Endometrial microvascular endothelial cells (primary cell): ENCODE measurements around the gene SLC39A7. TPM values are rescaled to one million over a fixed set of nuclear protein-coding genes. Genes with fewer than 3 reads are reported as not detected.

Source experiments
- in situ Hi-C: cut with HindIII; loops from 2 replicates; pipeline ENCODE4 v1.10.0; 2017; ENCODE audit warnings: low sequenced_read_pairs, low pct_unique_long_range_greater_than_20kb; ENCODE audit errors: inconsistent ontology term
- total RNA-seq: library from RNA; depleted of rRNA; stranded (reverse); fragments of >200 nt; gene quantifications from one replicate; pipeline ENCODE4 v1.2.3, GENCODE V29; 2015; ENCODE audit errors: inconsistent ontology term

SLC39A7 gene
- total RNA-seq, 1 donor from 2014 or later, result 102 TPM

GRCh38 chr6:33185654-33186187, 14.9 kb upstream of the SLC39A7 start:
- in situ Hi-C loops, result no loop called here

DNA sequence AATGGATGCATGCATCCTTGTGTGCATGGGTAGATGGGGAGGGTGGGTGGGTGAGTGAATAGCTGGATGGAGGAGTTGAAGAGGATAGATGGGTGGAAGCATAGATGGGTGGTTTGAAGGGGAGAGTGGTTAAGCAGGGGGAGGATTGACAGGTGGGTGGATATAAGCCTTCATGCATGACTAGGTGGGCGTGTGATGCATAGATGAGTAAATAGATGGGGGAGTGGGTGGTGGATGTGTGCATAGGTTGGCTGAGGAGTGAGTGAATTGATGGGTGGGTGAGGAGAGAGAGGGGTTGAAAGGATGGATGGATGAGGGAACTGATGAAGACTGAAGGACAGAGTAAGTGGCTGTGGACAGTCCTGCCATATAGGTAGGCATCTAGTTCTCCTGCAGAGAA, 12.9 kb upstream of the SLC39A7 start:
- in situ Hi-C loops, result no loop called here

DNA sequence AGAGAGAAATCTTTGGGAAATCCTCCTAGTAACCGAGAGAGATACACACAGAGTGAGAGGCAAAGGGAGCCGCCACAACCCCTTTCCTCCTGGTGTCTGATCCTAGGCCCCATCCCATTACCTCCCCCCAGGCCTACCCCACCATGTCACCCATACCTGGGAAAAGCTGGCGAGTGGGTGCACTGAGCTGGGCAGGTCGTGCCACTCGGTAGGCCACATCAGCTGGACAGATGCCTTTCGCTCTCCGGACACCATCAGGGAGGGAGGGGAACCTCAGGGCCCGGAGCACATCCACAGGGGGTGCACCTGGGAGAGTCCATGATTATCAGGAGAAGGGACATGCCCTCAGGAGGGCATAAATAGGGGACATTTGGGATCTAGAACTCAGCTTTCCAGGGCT, 11.5 kb upstream of the SLC39A7 start:
- in situ Hi-C loops, result no loop called here

DNA sequence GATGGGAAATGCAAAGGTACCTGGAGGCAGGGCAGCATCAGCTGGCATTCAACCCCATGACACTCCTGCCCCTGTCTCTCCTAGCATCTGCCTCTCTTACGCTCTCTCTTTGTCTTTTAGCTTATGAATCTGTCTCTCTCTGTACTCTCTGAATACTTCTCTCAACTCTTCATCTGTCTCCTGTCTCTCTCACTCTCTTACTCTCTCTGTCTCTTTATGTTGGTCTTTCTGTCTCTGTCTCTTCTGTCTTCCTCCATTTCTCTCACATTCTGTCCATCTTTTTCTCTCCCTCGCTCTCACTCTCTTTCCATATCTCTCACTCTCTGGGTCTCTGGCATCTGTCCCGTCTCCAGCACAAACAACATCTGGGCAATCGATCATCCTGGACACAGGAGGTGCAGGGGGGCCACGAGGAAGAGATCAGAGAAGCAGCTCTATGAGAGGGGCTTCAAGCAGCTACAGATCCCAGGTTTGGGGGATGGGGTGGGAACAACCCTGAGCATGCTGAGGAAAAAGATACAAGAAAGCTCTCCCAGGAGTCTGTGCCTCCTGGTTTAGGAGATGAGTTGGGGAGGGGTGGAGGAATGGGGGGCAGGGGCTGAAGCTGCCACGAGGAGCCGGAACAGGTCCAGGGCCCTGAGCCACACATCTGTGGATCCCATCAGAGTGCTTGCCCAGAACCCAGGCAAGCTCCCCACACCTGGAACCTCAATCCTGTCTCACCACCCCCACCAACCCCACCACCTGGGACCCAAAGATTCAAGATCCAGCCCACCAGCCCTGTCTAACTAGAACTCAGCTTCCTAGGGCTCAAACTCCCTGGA, 10.8 kb upstream of the SLC39A7 start:
- in situ Hi-C loops, result no loop called here

GRCh38 chr6:33190504-33191107, 10.1 kb upstream of the SLC39A7 start:
- in situ Hi-C loops, result no loop called here

- in situ Hi-C loops, result no loop called here
These were observed 9.1 kb upstream of the SLC39A7 start for GRCh38 chr6:33191383-33192104.

- in situ Hi-C loops, result no loop called here
These were observed 8.5 kb upstream of the SLC39A7 start, which contains the start of gene COL11A2 for GRCh38 chr6:33192105-33192646. TSS of gene COL11A2 (minus strand) at chr6:33192467. CDS start at chr6:33192240, 227 bp downstream.

GRCh38 chr6:33192671-33193602, 7.7 kb upstream of the SLC39A7 start:
- in situ Hi-C loops, result no loop called here

DNA sequence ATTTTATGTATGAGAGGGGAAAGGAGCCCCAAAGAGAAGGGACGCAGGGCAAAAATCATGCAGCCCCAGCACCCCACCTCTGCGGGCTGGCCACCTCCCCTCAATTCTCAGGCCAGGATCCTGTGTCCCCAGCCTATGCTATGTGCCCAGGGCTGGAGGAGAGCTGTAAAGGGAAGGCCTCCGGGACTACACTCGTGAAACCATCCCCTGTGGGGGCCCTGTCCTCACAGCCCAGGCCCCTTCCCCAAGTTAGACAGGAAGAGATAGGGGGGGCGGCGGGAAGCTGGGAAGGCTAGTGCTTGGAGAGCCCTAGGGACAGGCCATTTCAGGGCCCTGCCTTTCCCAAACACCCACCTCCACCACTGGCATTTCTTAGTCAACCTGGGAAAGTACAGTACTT, 7.0 kb upstream of the SLC39A7 start:
- in situ Hi-C loops, result no loop called here

DNA sequence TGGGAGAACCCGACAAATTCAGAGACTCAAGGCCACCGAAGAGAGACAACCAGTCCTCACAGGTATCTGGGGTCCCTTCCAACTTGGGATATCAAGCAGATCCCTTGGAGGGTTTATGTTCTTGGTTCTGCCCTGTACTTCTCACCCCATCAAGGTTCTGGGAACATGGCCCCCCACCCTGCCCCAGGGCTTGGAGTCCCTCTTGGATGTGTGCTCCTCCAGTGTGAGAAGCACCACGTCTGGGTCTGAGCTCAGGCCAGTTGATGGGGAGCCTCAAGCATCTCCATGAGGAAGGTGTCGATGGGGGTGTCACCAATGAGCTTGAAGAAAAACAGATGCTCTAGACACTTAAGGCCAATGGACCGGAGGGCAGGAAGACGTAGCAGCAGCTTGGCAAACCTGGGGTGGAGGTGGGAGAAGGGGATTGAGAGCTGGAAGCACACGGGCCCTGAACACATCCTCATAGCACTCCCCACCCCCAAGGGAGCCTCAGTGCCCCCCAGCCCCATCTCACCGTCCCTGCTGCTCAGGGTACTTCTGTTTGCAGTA, 6.2 kb upstream of the SLC39A7 start:
- in situ Hi-C loops, result no loop called here

GRCh38 chr6:33195304-33196165, 5.1 kb upstream of the SLC39A7 start:
- in situ Hi-C loops, result no loop called here

GRCh38 chr6:33197431-33198048, 3.1 kb upstream of the SLC39A7 start:
- in situ Hi-C loops, result no loop called here

DNA sequence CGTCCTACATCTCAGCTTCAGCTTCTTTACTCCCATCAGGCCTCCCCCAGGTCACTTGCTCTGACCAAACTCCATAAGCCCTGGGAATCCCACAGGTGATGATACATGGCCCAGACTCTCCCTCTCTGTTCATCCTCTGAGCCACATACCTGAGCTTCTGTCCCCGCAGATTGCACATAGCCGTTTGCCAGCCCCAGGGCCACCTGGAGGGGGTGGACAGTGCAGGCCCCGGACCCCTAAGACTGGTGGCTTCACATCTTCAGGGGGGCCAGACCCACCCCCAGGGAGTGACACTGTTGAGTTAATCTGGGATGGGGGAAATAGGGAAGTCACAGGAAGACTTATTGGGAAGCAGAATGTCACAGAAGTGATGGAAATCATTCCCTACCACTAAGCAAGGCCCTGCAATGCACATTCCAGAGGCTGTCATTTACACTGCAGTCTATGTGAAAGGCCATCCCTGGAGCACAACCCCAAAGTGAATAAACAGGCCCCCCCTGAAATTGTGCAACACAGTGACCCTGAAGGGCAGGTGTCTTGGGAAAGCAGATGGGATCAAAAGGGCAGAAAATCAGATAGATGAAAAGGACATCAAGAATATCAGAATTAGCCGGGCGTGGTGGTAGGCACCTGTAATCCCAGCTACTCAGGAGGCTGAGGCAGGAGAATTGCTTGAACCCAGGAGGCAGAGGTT, 2.4 kb upstream of the SLC39A7 start:
- in situ Hi-C loops, result no loop called here

DNA sequence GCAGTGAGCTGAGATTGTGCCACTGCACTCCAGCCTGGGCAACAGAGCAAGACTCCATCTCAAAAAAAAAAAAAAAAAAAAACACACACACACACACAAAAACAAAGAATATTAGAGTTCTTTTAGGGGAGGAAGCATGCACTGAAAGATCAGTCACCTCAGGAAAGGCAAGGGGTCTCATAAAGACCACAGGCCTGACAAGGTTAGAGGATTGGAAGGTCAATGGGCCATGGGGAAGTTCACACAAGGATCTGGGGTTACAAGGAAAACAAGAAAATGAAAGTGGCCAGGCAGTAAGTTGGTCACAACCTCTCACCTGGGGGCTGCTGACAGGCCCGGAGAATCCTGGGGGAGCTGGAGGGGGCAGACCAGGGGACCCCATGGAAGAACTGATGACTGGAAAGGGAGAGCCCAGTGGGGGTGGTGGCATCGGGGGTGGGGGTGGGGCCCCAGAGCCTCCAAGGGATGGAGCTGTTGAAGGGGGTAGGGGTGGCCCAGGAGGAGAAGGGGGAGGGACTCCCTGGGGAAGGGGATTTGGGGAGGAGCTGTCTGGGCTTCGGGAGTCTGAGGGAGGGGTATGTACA, 1.7 kb upstream of the SLC39A7 start:
- in situ Hi-C loops, result no loop called here

DNA sequence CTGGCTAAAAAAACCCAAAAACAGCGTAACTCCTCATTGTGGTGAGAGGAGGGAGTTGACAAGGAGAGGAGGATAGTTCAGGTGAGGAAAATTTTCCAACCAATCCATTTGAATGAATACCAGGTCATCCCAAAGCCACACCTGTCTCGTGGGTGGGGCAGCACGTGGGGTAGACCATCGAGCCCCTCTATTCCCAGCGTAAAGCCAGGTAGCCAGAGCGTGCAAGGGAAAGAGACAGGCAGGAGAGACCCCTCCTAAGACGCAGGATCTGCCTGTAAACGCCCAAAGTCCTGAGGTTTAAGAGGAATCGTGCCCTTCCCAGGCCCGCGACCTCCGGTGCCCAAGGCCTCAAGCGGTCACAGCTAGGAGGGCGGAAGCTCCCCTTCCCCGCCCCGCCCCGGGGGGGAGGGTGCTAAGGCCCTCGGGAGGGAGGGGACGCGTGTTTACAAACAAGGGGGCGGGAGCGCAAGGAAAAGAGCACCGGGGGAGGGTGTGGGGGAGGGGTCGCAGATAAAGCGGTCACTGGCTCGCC, 914 bp upstream of the SLC39A7 start:
- in situ Hi-C loops, result no loop called here

DNA sequence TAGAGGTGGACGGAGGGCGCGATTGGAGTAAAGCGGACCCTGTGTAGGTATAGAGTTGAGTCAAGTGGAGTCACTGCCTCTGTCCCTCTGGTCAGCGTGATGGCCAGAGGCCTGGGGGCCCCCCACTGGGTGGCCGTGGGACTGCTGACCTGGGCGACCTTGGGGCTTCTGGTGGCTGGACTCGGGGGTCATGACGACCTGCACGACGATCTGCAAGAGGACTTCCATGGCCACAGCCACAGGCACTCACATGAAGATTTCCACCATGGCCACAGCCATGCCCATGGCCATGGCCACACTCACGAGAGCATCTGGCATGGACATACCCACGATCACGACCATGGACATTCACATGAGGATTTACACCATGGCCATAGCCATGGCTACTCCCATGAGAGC, 479 bp downstream of the SLC39A7 start:
- in situ Hi-C loops, result no loop called here
